Stimulated activated naive CD4-positive, alpha-beta T cell treated with Interleukin-2 at 50 U/mL for 16 hours (primary cell): ENCODE results near the gene OR10G3.

Experiments used
- DNase-seq: peaks from one replicate; lab custom pipeline; 2025; lab: John Stamatoyannopoulos, UW

Gene OR10G3

DNA sequence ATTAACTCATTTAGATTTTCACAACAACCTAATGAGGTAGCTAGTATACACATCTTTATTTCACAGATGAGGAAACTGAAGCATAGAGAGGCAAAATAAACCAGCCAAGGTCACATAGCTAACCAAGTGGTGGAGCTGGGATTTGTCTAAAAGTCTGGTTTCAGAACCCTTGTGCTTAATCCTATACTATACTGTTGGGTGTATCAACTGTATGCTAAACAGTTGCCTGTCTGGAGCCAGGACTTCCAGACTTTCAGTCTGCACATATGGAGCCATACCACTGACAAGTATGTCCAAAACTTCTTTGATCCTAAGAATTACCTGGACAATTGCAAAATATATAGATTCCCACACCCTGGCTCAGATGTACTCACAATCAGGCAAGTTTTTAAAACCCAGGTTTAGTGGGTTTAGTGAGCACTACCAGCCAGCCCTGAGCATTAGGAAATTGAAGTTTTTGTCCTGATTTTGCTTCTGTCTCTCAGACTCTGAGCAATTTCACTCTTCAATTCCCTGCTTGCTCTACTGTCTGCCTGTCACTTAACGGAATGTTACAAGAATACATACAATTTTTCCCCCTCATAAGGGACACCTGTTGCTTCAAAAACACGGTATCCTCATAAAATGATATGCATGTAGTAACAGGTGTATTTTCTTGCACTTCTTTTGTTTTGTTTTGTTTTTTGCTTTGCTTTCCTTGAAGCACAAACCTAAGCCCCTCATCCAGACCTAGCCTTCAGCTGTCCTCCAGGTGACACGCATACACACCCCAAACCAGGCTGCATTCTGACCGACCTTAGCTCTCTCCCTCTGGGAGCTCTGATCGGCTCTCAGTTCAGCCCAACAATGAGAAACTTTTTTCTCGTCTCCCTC, 44.1 kb downstream of the OR10G3 start:
- DNase-seq = no peak

GRCh38 chr14:21534576-21534975, 45.3 kb downstream of the OR10G3 start:
- no peak for DNase-seq

GRCh38 chr14:21533294-21533693, 46.6 kb downstream of the OR10G3 start:
- DNase-seq = no peak

DNA sequence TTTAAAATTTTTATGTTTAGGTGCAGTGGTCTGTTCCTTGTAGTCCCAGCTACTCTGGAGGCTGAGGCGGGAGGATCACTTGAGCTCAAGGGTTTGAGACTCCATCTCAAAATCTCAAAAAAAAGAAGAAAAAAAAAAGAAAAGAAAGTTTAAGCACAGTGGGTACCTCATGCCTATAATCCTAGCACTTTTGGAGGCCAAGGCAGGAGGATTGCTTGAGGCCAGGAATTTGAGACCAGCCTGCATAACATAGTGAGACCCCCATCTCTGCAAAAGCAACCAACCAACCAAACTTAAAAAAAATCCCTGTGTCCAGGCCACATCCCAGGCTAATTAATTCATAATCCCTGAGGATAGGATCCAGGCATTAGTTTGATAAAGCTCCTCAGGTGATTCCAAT, 50.4 kb downstream of the OR10G3 start:
- no peak for DNase-seq

- no peak for DNase-seq
Observed at GRCh38 chr14:21528381-21529348, 51.2 kb downstream of the OR10G3 start.

DNA sequence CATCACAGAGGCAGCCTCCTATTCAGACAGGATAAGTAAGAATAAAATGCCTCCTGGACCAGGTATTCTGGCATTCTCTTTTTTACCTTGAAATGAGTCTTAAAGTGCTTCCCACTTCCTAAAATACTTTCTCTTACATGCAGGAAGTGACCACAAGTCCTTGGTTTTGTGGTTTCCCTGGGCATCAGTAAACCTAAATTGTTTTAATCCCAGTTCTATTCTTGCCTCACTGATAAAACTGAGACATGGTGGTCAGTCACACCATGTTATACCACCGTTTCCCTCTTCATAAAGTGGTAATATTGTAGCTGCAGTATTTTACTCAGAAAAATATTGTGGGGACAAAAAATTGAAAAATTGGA, 52.6 kb downstream of the OR10G3 start:
- no peak for DNase-seq

DNA sequence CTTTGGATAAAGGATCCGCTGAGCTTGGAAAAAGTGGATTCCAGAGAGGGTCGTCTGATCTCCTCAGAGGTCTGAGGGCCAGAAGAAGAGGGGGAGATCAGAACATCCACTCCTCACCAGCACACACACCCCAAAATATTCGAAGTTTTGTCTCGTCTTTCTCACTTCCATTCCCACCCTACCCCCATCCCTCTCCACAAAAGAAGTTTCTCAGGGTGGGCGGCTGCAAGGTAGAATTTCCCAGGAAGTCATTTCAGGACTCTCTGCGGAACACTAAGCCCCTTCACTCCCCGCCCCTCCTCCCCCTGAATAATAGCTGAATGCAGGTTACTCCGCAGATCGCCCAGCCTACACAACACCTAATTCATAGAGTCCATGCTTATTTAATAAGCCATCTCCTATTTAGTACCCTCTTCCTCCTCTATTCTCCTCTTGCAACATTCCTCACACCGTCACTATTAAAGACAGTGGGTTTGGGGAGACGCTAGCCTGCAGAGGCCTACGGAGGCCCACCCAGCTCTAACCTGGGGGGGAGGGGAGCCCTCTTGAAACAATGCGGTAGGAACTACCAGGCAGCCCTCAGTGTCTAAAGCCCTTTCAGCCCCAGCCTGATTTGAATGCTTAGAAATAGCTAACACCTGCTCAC, 53.1 kb downstream of the OR10G3 start:
- no peak for DNase-seq

- peak; percentile 68 for DNase-seq
Observed at GRCh38 chr14:21525962-21526671, 53.8 kb downstream of the OR10G3 start, which contains the start of gene SALL2. TSS of gene SALL2 (minus strand) at chr14:21526346. CDS start at chr14:21526127, 219 bp downstream.

GRCh38 chr14:21525571-21525961, 54.3 kb downstream of the OR10G3 start:
- no peak for DNase-seq

DNA sequence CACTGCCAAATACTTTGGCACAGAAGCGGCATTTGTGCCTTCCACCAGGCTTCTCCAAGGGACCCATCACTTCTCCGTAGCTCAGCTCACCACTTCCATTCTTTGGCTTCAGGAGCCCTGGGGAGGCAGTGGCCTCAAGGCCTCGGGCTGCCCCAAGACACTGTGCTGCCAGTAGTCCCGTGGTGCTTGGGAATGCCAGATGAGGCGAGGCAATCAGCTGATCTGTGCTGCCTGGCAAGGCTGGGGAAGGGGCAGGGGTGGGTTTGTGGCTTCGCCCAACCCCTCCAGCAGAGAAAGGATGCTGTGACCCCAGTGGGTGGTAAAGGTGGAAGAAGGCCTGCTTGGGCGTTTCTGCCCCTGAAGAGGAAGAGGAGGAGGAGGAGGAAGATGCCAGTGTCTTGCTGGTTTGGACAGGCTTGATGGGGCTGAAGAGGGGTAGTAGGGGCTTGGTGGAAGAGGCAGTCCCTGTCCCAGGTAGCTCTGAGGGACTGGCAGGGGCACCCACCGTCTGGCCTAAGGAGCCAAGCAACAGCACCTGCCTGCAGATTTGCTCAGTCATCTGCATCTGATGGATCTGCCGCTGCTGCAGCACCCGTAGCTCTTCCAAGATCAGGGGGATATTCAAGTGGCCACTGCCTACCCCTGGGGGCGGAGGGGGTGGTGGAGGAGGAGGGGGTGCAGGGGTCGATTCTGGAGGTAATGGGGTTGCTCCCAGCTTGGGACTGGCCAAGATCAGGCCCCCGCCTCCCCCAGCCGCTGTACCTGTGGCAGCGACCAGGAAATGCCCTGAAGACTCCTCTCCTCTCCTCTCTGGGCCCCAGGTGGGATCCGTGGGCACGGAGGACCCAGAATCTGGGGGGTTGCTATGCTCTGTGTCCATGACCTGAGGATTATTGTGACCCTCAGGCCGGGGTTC, 55.0 kb downstream of the OR10G3 start:
- no peak for DNase-seq

GRCh38 chr14:21523203-21523602, 56.7 kb downstream of the OR10G3 start:
- no peak for DNase-seq

- no peak for DNase-seq
Observed at GRCh38 chr14:21521501-21521900, 58.4 kb downstream of the OR10G3 start.

DNA sequence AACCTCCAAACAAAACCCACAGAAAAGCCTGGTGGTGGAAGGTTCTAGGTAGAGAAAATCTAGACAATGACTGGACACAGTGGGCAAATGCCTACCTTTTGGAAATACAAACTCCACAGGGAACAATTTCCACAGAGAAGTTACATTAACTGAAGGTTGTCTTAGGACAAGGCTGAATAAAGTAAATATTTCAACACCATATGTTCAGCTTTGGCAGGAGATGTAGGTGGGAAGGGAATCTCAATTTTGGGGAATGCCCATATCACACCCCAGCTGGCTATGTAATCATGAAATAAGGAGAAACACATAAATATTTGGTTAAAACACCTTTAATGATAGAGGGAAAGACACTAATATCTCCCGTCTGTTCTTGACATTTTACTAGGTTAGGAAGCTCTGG, 59.1 kb downstream of the OR10G3 start:
- DNase-seq = no peak

- DNase-seq = no peak
Observed at GRCh38 chr14:21518725-21519124, 61.2 kb downstream of the OR10G3 start.
